Measurements from ENCODE around the gene TOR1B.

Gene TOR1B

DNA sequence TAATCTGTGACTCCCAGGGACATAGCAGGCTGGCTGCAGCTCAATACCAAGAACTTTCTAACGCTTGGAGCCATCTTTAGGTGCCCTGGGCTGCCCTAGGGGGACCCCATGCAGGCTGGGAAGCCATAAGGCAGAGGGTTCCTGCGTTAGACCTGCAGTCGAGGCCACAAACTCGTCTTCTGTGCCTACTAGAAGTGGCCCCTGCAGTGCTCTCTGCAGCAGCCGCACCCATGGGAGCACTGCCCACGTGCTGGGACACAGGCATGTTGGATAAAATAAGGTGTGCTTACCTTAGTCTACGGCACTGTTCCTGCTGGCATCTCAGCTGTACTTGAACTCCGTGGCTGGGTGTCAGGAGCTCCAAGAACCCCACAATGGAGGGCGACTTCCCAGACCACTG lies 9.4 kb downstream of the TOR1B start:
- H3K4me1 Mint-ChIP-seq = no peaks in the 10 kb centered on the region
- H3K4me3 Mint-ChIP-seq = no peak overlapping the region
- H3K9me3 Mint-ChIP-seq = no peaks in the 10 kb centered on the region
- no peaks in the 10 kb centered on the region for H3K27me3 Mint-ChIP-seq (ENCODE audit: low read depth)
- H3K27ac Mint-ChIP-seq = no peak overlapping the region
- peaks cover 51% of the 10 kb centered on the region for H3K36me3 Mint-ChIP-seq (ENCODE audit: low read depth)
- TF ChIP-seq, protein P1, sequence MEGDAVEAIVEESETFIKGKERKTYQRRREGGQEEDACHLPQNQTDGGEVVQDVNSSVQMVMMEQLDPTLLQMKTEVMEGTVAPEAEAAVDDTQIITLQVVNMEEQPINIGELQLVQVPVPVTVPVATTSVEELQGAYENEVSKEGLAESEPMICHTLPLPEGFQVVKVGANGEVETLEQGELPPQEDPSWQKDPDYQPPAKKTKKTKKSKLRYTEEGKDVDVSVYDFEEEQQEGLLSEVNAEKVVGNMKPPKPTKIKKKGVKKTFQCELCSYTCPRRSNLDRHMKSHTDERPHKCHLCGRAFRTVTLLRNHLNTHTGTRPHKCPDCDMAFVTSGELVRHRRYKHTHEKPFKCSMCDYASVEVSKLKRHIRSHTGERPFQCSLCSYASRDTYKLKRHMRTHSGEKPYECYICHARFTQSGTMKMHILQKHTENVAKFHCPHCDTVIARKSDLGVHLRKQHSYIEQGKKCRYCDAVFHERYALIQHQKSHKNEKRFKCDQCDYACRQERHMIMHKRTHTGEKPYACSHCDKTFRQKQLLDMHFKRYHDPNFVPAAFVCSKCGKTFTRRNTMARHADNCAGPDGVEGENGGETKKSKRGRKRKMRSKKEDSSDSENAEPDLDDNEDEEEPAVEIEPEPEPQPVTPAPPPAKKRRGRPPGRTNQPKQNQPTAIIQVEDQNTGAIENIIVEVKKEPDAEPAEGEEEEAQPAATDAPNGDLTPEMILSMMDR (IDR thresholded peaks at IDR 0.05; ENCODE audit: unreplicated experiment in 3 of 3) = no peak

DNA sequence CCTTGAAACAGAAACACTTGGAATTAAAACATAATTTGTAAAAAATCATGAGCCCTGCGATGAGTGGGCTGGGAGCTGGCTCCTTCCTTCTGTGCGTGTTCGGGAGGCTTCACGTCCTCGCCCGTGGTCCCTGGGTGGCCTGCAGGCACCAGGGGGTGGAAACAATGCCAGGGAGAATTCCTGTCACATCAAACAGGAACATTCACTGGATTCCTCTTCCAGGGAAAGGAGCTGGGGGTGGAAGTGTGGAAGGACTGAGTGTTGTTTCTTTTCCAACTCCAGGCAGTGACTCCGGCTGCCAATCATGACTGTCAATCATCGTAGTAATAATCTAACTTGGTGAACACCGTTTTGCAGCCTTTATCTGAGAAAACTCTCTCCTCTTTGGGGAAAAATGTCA lies 10.7 kb downstream of the TOR1B start:
- no peaks in the 10 kb centered on the region for H3K27me3 Mint-ChIP-seq (ENCODE audit: low read depth)

GRCh38 chr9:129814432-129815223 lies 11.6 kb downstream of the TOR1B start:
- no peak overlapping the region for H3K27ac Mint-ChIP-seq
- TF ChIP-seq, protein P1 (IDR thresholded peaks at IDR 0.05; ENCODE audit: unreplicated experiment in 3 of 3) = no peak
- H3K4me3 Mint-ChIP-seq = no peak overlapping the region
- H3K27me3 Mint-ChIP-seq (ENCODE audit: low read depth) = no peaks in the 10 kb centered on the region
- no peaks in the 10 kb centered on the region for H3K9me3 Mint-ChIP-seq
- no peaks in the 10 kb centered on the region for H3K4me1 Mint-ChIP-seq
- H3K36me3 Mint-ChIP-seq (ENCODE audit: low read depth) = peaks cover 52% of the 10 kb centered on the region

More for the DNA sequence above, 10.7 kb downstream of the TOR1B start:
- H3K4me3 Mint-ChIP-seq = no peak overlapping the region
- no peak overlapping the region for H3K27ac Mint-ChIP-seq
- H3K4me1 Mint-ChIP-seq = no peaks in the 10 kb centered on the region
- TF ChIP-seq, protein P1 (IDR thresholded peaks at IDR 0.05; ENCODE audit: unreplicated experiment in 3 of 3) = no peak
- H3K9me3 Mint-ChIP-seq = no peaks in the 10 kb centered on the region
- peaks cover 57% of the 10 kb centered on the region for H3K36me3 Mint-ChIP-seq (ENCODE audit: low read depth)

GRCh38 chr9:129815278-129815677 lies 12.3 kb downstream of the TOR1B start:
- no peaks in the 10 kb centered on the region for H3K4me1 Mint-ChIP-seq
- TF ChIP-seq, protein P1 (IDR thresholded peaks at IDR 0.05; ENCODE audit: unreplicated experiment in 3 of 3) = no peak
- H3K27ac Mint-ChIP-seq = no peak overlapping the region
- H3K9me3 Mint-ChIP-seq = no peaks in the 10 kb centered on the region
- H3K27me3 Mint-ChIP-seq (ENCODE audit: low read depth) = no peaks in the 10 kb centered on the region
- H3K36me3 Mint-ChIP-seq (ENCODE audit: low read depth) = peaks cover 49% of the 10 kb centered on the region
- no peak overlapping the region for H3K4me3 Mint-ChIP-seq

DNA sequence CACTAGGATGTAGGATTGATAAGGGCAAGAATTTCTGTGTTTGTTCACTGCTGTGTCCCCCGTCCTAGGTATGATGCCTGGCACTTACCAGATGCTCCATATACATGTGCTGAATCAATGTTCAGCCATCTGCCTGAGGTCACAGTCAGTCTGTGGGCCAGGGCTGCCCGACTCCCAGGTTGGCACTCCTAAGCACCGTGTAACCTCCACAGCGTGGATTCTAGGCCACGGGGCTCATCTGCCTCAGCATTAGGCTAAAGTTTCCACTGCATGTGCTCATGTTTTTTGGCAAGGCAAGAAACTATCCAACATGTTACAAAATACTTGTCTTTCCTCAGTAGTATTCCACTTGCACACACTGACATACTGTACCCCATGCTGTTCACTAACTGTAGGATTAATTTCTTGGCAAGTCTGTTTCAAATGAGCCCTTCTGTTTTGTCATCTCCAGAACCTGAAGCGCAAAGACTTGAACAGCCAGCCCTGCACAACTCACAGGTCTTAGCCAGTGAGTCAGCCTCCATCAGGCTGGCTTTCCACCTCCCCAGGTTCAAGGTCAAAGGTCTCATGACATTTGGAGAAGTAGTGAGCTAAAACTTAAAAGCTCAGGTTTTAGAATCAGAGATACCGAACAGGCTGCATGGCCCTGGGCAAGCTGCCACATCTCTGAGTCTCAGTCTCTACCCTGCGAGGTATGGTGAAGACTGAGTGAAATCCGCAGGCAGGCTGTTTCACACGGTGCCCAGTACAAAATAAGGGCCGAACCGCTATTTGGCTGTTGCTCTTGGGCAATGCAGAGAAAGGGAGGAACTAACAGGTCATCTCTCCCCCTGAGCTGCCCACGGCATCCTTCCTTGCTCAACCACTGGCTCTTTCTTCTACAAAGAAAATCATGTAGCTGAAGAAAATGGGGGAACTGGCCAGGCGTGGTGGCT lies 13.8 kb downstream of the TOR1B start:
- H3K27me3 Mint-ChIP-seq (ENCODE audit: low read depth) = no peaks in the 10 kb centered on the region

More for the DNA sequence above, 13.8 kb downstream of the TOR1B start:
- no peak overlapping the region for H3K4me3 Mint-ChIP-seq
- H3K9me3 Mint-ChIP-seq = no peaks in the 10 kb centered on the region
- H3K4me1 Mint-ChIP-seq = no peaks in the 10 kb centered on the region
- TF ChIP-seq, protein P1 (IDR thresholded peaks at IDR 0.05; ENCODE audit: unreplicated experiment in 3 of 3) = no peak
- H3K27ac Mint-ChIP-seq = no peak overlapping the region
- peaks cover 44% of the 10 kb centered on the region for H3K36me3 Mint-ChIP-seq (ENCODE audit: low read depth)

All from nephron (organoid).